Measurements from ENCODE around the gene ZRANB1.

The ZRANB1 gene

DNA sequence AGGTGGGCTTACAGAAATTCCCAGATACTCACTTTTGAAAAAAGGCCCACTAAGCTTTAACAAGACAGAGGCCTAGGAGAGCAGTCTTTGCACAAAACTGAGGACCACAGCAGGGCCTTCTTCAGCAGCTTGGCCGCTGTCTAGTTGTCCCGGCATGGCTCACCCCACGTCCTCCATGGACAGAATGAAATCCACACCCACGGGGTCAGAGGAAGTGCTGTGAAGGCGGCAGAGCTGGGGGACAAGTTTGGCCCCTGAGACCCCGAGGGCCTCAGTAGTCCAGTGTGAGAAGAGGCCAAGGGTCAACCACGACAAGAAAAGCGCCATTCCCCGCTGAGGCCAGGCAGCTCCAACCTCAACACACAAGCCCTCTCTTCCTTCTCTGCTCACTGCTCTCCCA, 78.9 kb downstream of the ZRANB1 start:
- DNase-seq (ENCODE audit: low read depth) = no peak

DNA sequence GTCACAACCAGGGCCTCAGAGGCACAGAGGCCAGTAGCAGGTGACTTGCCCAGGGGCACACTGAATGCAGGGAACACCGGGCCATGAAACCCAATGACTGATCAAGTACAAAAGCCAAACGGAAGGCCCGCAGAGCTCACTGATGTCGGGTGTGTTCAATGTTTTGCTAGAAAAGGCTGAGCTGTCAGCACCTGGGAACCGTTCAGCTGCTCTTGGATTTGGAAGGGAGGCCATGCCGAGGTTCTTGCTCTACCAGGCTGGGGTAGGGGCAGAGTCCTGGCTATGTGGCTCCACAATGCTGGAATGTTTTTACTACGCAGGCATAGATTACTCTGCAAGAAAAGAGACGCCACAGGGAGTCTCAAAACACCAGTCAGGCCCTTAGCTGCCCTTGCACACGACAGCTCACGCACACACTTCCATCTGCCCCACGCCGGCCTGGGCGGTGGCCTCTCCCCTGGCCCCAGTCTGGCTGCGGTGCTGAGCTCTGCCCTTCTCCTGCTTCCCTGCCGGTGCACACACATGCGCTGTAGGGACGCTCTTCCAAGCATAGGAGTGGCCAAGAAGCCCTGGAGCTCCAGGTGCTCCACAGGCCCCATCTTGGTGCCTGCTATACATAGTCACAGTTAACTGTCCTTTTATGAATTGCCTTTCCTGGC, 79.9 kb downstream of the ZRANB1 start:
- no peak for DNase-seq (ENCODE audit: low read depth)

DNA sequence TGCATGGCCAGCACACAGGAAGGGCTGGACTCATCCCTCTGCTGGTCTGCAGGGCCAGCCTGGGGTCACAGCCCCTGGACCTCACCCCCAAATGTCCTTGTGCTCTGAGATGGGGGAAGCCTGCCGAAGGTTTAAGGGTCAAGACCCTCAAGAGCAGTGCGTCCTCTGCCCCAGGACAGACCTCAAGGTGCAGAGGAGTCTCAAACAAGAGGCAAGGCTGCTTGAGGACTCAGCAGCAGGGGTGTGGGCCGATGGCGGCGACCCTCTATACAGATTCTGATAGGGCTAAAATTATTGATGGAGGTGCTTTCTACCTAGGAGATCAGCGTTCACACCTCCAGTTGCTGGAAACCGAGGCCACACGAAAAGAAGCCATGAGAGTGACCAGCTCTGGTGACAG, 80.7 kb downstream of the ZRANB1 start:
- DNase-seq (ENCODE audit: low read depth) = no peak

DNA sequence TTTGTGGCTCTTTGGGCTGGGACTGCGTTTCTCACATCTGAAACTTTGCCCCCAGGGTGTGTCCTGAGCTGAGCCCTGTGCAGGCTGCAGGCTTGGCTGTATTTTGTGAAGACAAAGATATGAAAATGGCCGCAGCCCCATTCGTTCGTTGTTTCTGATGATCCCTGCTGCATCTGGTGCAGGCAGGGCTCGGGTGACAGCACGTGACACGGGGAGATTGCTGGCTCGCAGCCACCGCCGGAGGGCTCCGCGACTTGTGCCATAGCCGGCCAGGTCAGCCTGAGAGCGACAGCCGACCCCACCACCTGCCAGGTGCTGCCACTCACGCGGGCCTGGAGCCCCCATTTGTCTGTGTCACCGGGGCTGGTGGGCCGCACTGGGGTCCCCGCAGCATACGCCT, 81.3 kb downstream of the ZRANB1 start:
- DNase-seq (ENCODE audit: low read depth) = no peak

DNA sequence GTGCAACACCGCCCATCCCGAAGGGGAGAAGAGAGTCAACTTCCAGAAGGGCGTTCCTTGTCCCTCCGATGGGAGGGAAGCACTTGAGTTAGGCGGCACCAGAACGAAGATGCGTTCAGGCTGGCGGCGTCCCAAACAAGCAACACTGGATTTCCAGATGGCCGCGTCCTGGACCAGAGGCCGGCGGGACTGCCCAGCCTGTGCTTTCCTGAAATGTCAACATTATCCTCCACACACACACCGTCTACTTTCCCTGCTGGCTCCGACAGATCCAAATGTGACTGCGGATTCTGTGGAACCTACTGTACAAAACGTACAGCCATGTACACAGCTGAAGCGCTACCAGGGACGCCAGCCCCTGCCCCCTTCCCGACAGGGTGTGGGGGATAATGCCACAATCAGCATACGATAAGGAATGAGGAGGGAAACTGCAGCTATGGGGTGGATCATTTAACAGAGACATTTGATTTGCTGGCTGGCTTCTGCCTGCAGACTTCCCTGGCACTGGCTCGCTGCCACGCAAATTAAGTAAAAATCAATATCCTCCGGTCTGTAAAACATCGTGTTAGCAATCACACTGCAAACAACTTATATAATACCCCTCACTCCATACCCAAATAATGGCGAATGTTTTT, 82.1 kb downstream of the ZRANB1 start:
- DNase-seq (ENCODE audit: low read depth) = no peak

DNA sequence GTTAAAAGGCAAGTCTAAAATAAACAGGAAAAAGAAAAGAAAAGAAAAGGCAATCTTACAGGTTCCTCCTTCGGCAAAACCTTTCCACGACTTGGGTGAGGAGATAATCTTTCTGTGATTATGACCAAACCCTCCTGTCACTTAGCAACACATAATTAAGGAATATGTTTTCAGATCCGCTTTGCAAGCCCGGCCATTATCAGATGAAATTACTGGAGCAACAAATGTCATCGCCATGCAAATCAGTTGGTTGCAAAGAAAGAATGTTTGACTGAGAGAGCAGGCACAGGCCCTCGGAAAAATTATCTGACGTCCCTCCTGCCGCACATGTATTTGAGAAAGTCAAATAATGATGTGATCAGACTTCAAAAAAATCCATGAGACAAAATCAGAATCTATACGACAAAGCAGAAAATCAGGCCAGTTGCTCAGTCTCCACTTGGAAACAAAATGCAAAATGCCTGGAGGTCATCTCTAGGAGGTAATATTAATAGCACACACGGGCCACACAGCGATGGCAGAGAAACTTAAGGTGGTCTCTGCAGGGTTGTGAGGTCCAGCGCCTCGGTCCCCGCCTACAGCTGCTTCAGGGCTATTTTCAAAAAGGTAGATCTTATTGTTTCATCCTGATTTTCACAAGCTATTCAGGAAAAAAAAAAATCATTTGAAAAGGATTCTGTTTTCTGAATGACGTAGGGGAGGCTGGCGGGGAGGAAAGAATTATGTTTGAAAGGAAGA, 82.7 kb downstream of the ZRANB1 start:
- DNase-seq (ENCODE audit: low read depth) = no peak

DNA sequence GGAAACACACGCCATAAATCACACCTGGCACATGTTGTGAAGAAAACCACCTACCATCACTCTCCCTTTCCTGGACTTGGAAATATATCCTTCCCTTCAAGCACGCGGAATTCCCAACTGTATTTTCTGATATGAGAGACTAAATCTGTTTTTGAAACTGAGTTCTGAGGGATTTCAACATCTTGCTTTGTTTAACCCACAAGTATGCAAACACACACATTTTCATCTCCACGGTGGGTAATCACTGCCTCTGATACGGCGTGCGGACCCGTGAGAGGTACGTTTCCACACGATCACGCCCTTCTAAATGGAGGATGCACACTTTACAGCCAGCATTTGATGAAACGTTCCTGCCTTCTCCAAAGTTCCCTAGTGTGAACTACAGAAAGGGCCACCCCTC, 83.4 kb downstream of the ZRANB1 start:
- DNase-seq (ENCODE audit: low read depth) = no peak

DNA sequence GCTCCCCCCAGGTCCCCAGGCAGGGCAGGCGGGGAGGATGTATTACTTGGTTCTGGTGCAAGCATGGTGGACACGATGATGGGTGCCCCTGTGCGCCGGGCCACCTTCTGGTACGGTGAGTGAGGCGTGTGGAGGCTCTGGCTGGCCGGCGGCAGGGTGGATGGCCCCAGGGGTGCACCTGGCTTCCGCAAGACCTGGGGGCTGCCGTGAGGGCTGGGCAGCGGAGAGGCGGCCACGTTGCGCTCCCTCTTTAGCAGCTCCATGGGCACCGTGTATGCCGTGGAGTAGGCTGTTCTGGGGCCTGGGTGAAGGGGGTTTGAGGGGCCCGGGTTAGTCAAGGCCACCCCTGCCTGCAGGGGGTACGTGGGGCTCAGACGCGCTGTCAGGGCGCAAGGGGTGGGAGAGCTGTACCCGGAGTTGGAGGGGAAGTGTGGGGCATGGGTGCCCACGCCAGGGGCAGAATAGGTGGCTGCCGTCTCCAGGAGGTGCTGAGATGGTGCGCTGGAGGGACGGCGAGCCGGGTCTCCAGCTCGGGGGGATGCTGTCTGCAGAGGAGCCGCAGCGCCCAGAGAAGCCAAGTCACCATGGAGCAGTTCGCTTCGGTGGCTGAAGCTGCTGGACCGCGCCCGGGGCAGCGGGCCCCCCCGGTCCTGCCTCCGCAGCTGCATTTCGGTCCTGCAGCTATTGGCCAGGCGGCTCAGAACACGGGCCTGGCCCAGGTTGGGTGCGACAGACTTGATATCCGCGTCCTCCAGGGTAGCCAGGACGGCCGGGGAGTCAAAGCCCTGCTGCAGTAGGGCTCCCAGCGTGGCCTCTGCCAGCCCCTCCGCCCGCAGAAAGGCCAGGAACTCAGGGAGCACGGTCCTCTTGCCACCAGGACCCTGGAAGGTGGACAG, 84.4 kb downstream of the ZRANB1 start:
- DNase-seq (ENCODE audit: low read depth) = no peak

DNA sequence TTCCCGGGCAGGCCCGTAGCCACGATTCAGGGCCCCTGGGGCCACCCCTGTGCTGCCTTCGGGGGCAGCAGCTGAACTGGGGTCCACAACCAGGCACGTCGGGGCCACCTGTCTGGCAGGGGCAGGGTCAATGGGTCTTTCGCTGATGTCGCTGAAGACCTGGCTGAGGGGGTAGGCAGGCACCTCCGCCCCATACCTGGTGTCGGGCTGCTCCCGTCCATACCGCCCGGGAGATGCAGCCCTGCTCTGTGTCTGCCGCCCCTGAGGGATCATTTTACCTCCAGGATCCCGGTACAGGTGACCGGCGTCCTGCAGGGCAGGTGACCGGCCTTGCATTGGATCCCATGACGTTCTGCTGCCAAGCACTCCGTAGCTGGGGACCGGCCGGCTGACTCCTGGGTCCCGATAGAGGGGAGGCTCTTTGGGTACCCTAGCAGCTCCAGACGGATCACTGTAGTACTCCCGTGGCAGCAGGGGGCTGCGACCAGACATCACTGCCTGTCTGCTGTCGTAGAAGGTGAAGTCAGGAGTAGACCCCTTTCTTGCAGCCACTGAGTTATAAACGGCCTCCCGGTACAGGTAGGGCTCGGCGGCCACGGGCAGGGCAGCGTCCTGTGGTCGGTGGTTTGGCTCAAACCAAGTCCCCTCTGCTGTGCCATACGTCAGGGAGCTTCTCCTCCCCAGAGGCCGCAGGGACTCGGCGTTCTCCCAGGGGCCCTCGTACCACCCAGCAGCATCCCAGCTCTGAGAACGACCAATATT, 85.2 kb downstream of the ZRANB1 start:
- no peak for DNase-seq (ENCODE audit: low read depth)

DNA sequence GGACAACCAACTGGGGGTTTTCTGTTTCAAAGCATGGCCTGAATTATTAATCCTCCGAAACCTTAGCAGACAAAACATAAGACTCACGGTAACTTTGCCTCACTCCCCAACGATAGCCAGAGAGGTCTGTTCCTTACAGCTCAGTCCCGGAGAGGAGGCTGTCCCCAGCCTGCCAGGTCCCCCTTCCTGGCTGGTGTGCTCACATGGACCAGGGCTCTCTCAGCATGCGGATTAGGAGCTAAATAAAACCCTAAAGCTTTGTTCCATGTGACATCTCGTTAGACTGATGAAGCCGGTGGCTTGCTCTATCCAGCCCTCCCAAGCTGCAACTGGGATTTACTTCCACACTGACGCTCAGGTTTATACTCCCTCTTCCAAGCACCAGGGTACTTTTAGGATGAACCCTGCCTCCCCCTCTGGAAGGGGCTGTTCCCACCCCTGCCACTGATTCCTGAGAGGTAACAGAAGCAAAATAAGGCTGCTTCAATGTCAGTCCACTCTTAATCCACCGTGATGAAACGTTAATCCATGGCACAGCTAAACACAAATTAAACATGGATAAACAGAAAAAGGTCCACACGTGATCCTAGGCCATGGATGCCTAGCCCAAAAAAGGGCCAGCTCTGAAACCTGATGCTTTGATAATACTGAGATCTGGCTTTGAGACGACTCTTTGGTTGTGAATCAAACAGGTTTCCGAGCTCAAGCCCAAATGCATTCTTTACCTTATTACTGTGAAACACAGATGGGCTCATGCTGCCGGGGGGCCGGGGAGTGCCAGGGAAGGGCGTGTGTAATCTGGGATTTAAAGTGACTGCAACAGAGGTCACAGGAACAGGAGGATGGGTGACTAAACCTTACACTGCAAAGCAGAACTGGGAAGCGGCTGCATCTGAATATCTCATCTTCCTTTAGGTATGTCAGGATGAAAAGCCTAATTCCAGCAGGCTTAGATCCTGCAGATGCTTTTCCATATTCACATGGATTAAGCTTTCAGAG, 86.2 kb downstream of the ZRANB1 start:
- DNase-seq (ENCODE audit: low read depth) = no peak

DNA sequence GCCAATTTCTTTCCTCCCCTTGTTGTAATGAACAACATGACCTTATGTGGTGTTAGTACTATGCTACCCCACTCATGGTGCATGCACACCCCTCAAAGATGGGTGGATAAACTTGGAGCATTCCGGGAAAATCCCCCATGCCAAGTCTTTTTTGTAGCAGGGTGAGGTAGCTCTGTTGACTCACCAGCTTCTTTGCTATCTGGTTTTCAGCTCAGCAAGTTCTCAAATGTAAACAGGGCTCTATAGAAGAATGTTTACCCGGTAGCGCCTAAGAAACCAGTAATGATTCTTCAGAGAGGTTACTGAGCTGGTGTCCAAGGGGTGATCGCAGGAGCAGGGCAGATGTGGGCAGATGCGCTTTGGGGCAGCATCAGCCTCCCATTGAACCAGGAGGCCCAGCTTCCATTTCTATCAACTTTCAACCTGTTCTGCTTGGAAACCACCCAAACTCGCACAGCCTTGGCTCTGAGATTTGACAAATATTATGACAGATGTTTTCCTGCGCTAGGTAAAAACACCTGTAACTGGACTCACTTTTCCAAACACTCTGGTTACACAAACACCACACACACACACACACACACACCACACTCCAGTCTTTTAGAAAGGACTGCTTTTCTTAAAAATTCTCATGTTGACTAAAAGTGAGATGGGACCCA, 87.8 kb downstream of the ZRANB1 start:
- DNase-seq (ENCODE audit: low read depth) = no peak

DNA sequence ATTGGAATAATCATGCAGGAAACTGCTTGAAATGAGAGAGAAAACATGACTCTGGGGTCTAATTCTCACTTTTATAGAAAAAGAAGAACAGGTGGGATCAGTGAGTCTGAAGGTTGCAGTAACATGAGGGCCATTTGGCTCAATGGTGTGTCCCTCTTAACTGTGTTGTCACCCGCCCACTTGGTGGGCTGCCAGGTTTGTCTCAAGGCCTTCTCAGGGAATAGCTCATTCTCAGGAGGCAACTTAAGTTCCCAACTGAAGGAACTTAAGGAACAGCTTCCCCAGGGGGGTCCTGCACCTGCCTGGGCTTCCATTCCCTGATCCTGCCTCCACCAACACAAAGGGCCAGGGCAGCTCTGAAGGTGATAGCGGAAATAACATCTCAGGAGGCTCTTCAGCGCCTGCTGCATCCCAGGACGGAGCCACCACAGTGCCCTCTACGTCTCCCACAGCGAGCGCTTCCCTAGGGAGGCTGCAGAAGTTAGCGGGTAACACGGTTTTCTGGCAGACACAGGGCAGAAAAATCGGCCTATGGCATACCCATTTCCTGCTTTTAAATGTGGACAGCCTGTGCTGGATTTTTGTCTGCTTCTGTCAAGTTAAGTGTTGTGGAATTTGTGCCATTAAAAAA, 88.8 kb downstream of the ZRANB1 start:
- no peak for DNase-seq (ENCODE audit: low read depth)

DNA sequence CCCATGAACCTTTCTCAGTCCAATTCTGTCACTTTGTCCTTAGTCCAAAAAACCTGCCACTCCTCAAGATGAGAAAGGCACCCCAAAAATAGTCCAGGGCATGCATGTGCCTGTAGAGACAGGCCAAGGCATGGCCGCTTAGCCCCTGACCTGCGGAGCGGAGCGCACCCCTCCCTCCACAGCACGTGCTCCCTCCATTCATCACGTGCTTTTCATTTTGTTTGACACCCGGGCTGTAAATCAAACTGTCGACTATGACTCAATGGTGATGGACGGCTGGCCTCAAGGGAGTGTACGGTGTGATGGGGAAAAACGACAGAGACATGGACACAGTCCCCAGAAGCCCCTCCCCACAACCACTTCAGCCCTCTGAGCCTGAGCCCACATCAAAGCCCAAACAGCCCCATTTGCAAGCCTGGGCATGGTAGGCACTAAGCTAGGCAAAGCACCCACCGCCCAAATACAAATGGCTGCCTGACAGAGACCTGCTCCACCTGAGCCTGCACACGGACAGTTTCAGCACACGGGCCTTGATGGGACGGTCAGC, 90.6 kb downstream of the ZRANB1 start:
- no peak for DNase-seq (ENCODE audit: low read depth)

DNA sequence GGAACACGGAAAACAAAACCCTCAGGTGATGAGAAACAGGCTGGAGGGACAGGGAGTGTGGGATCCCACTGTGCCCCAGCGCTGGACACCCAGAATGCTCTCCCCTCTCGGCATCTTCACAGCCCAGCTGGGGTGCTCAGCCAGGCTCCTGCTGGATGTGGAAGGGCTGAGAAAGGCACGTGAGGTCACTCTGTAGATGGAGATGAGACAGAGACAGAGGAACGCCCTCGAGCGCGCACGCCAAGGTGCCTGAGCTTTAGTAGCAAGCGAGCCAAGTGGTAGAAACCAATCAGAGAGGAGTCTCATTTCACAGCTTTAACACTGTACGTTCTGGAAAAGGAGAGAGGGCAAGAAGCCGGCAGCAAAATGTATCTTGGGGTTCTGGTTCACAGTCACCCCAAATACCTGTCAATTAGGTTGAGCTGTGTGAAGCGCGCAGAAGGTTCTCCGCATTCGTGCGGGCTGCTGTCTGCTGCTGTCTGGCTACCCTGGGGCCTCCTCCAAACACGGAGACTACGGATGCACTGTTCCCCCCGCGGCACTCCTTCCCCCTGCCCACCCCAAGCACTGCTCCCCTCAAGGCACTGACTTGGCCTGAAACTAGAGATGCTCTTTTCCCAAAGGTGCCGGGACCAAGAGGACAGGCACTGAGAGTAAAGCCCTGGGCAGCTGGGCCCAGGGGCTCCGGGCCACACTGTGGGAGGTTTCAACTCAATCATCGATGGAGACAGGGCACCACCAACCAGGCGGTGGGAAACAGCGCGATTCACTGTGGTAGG, 91.4 kb downstream of the ZRANB1 start:
- no peak for DNase-seq (ENCODE audit: low read depth)

DNA sequence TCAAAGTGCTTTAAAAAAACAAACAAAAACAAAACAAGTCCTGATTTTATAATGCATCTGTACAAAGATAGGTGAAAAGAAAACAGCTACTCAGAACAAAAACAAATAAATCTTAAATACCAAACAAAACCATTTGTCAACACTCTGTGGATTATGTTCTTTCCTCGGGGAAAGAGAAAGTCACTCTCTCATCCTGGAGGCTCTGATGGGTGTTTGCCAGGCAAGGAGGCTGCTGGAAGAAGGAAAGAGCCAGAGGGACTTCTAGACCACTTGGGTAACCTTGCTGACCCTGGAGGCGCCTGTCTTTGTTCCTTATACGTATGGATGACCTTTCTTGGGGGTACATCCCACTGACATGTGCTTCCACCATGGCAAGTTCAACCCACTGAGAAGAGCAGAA, 92.8 kb downstream of the ZRANB1 start:
- DNase-seq (ENCODE audit: low read depth) = no peak

DNA sequence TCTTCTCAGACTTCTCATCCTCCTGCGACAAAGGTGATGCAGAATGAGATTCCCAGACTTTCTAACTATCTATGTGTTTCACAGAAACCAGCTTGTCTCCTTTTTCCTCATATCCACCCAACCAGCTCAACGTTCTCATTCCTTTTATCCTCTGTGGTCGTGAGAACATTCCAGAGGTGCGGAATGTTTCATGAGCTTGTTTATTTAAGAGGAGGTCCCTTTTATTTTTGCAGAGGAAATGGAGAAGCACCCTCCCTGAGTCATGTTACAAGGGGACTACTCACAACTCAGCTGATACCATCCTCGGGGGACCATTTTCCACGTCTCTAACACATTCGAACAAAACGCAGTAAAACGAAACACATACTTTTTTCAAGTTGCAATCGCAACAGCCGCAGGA, 93.2 kb downstream of the ZRANB1 start:
- DNase-seq (ENCODE audit: low read depth) = no peak

DNA sequence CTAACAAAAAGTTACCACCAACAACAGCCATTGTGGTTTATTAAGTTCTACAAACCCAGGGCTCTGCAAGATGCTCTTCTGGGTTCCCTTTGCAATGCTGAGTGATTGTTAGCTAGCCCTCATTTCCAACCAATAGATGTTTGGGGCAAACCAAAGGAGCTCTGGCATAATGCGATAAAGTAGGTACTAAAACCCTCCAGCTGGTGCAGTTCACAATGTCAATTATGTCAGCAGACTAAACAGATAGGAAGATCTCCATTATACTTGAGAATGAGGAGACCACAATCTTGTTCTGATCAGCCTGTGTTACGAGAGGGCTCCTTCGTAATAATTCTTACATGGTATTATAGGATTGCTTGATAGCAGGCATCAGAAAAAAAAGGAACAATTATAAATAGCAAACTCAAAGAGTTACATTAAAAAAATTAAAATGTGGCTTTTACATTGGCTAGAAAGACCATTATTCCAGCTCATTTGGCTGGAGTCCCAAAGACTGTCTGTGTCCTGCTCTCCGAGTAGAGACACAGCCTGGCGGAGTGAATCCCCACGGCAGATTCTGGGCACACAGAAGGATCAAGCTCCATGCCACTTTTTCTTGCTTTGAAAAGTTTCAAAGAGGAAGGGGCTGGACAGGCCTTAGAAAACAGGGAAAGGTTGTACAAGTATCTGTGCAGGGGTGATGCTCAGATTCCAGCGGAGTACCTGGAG, 93.8 kb downstream of the ZRANB1 start:
- no peak for DNase-seq (ENCODE audit: low read depth)

Measured in stimulated activated CD8-positive, alpha-beta memory T cell treated with anti-CD3 and anti-CD28 coated beads, Interleukin-12 subunit alpha, Interleukin-12 subunit beta, amount 100 ng/mL, for 4 hours (primary cell).